ENCODE results near the gene FOXI3. TPM values are rescaled to one million over a fixed set of nuclear protein-coding genes. Genes with fewer than 3 reads are reported as not detected.

Gene FOXI3
- polyA plus RNA-seq, 1 donor (not counting 4 experiments of a cell fraction or from before 2014, with no cell fraction given) = not detected

DNA sequence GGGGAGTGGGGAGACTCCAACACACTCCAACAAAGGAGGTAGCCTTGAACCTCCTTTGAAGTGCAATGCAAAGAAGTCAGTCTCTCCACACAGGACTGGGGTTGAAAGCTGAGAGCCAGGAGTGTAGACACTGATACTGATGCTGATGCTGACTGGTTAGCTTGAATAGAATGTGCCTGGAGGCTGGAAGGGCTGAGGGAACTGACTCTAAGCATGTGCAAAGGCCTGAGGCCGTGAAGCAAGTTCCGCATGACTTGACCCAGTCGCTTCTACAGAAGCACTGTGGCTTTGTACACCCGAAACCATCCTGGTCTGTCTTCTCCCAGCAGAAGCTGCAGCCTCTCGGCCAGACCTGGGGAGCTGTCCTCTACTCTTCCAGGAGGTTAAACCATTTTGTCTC lies 10.4 kb downstream of the FOXI3 start:
- Histone ChIP-seq H3K9me3 (ENCODE audit: control insufficient read depth, low read depth, low read length) (no peaks in the 10 kb centered on the region), H2AFZ (ENCODE audit: control insufficient read depth, low read length) (no peak overlapping the region), H3K27ac (ENCODE audit: control insufficient read depth, insufficient read depth, low read length) (no peak overlapping the region), H3K4me3 (ENCODE audit: control insufficient read depth in 2 of 3, extremely low read depth in 1 of 3, insufficient read depth in 2 of 3, low read depth in 1 of 3, low read length in 3 of 3) (no peak overlapping the region), H3K4me2 (ENCODE audit: control insufficient read depth, extremely low read depth, insufficient read depth, low read depth, low read length) (no peak overlapping the region), H3K27me3 (ENCODE audit: control insufficient read depth, extremely low read depth, insufficient read depth, low read length) (no peaks in the 10 kb centered on the region), H4K20me1 (ENCODE audit: control insufficient read depth, extremely low read depth, insufficient read depth, low read length) (no peaks in the 10 kb centered on the region), H3K36me3 (ENCODE audit: control insufficient read depth in 2 of 2, extremely low read depth in 1 of 2, insufficient read depth in 2 of 2, low read length in 2 of 2) (no peaks in the 10 kb centered on the region), H3K9ac (ENCODE audit: control insufficient read depth, extremely low read depth, insufficient read depth, low read length) (no peak overlapping the region), H3K9me1 (ENCODE audit: control insufficient read depth, extremely low read depth, insufficient read depth, low read length) (no peaks in the 10 kb centered on the region), H3K79me2 (ENCODE audit: control insufficient read depth, insufficient read depth, low read length) (no peaks in the 10 kb centered on the region), H3K4me1 (ENCODE audit: control insufficient read depth, extremely low read depth, insufficient read depth, low read length) (no peaks in the 10 kb centered on the region)
- no peak for TF ChIP-seq EZH2 (IDR thresholded peaks at IDR 0.05; ENCODE audit: low read length)
- TF ChIP-seq, protein P1, sequence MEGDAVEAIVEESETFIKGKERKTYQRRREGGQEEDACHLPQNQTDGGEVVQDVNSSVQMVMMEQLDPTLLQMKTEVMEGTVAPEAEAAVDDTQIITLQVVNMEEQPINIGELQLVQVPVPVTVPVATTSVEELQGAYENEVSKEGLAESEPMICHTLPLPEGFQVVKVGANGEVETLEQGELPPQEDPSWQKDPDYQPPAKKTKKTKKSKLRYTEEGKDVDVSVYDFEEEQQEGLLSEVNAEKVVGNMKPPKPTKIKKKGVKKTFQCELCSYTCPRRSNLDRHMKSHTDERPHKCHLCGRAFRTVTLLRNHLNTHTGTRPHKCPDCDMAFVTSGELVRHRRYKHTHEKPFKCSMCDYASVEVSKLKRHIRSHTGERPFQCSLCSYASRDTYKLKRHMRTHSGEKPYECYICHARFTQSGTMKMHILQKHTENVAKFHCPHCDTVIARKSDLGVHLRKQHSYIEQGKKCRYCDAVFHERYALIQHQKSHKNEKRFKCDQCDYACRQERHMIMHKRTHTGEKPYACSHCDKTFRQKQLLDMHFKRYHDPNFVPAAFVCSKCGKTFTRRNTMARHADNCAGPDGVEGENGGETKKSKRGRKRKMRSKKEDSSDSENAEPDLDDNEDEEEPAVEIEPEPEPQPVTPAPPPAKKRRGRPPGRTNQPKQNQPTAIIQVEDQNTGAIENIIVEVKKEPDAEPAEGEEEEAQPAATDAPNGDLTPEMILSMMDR (optimal IDR thresholded peaks at IDR 0.05 in 1 of 3, IDR thresholded peaks at IDR 0.05 in 1 of 3, conservative IDR thresholded peaks at IDR 0.05 in 1 of 3; ENCODE audit: extremely low read depth in 1 of 3, insufficient read depth in 2 of 3, low read length in 3 of 3) = no peak
- no peak for FAIRE-seq
- no peak for DNase-seq (ENCODE audit: low read depth, low spot score)
- dilution Hi-C loops (cut with MboI; ENCODE audit: extremely low pct_ligation_motif_present, low sequenced_read_pairs) = no loop called here

DNA sequence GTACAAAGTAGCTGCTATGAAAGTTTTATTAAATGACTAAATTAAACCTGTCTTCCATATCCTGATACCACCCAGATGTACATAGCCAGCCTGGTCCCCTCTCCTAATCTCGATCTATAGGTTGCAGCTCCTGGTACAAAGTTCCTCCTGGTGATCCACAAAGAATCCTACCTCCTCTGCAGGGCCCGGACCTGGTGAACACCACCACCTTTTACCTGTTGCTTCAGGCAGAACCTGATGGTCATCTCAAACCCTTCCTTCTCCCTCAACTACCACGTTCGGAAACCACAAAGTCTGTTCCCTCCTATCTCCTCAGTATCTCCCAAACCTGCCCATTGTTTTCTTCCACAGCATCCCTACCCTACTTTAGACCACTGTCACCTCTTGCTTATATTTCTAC lies 15.5 kb downstream of the FOXI3 start:
- no peaks in the 10 kb centered on the region for H3K4me1 ChIP-seq (ENCODE audit: control insufficient read depth, extremely low read depth, insufficient read depth, low read length)
- H3K36me3 ChIP-seq (ENCODE audit: control insufficient read depth in 2 of 2, extremely low read depth in 1 of 2, insufficient read depth in 2 of 2, low read length in 2 of 2) = no peaks in the 10 kb centered on the region
- FAIRE-seq = no peak
- no peaks in the 10 kb centered on the region for H3K79me2 ChIP-seq (ENCODE audit: control insufficient read depth, insufficient read depth, low read length)
- no peak overlapping the region for H3K9ac ChIP-seq (ENCODE audit: control insufficient read depth, extremely low read depth, insufficient read depth, low read length)
- no peak for TF ChIP-seq EZH2 (IDR thresholded peaks at IDR 0.05; ENCODE audit: low read length)
- TF ChIP-seq, protein P1 (optimal IDR thresholded peaks at IDR 0.05 in 1 of 3, IDR thresholded peaks at IDR 0.05 in 1 of 3, conservative IDR thresholded peaks at IDR 0.05 in 1 of 3; ENCODE audit: extremely low read depth in 1 of 3, insufficient read depth in 2 of 3, low read length in 3 of 3) = no peak
- H3K9me3 ChIP-seq (ENCODE audit: control insufficient read depth, low read depth, low read length) = no peaks in the 10 kb centered on the region
- no peak overlapping the region for H2AFZ ChIP-seq (ENCODE audit: control insufficient read depth, low read length)
- no peak overlapping the region for H3K4me2 ChIP-seq (ENCODE audit: control insufficient read depth, extremely low read depth, insufficient read depth, low read depth, low read length)
- no peak overlapping the region for H3K27ac ChIP-seq (ENCODE audit: control insufficient read depth, insufficient read depth, low read length)
- no peaks in the 10 kb centered on the region for H4K20me1 ChIP-seq (ENCODE audit: control insufficient read depth, extremely low read depth, insufficient read depth, low read length)
- dilution Hi-C loops (cut with MboI; ENCODE audit: extremely low pct_ligation_motif_present, low sequenced_read_pairs) = no loop called here
- no peaks in the 10 kb centered on the region for H3K9me1 ChIP-seq (ENCODE audit: control insufficient read depth, extremely low read depth, insufficient read depth, low read length)
- H3K4me3 ChIP-seq (ENCODE audit: control insufficient read depth in 2 of 3, extremely low read depth in 1 of 3, insufficient read depth in 2 of 3, low read depth in 1 of 3, low read length in 3 of 3) = no peak overlapping the region
- DNase-seq (ENCODE audit: low read depth, low spot score) = no peak
- H3K27me3 ChIP-seq (ENCODE audit: control insufficient read depth, extremely low read depth, insufficient read depth, low read length) = no peaks in the 10 kb centered on the region

Data from keratinocyte (primary cell).